Measurements from ENCODE around the gene IMMP2L. TPM values are rescaled to one million over a fixed set of nuclear protein-coding genes. Genes with fewer than 3 reads are reported as not detected.

IMMP2L gene
- total and polyA plus RNA-seq, 2 donors (not counting 3 experiments of a cell fraction or from before 2014, with no cell fraction given): 9.9 to 11.8 TPM

- FAIRE-seq (no peak), DNase-seq (ENCODE audit: low read depth, low spot score) (no peak)
- CTCF ChIA-PET: interaction anchor here (0.6 kb wide), 1 partner anchor 33 kb away, joined by 4 read pairs; no protein-coding TSS in a partner anchor
- Histone ChIP-seq H3K9ac (replicated peaks; ENCODE audit: extremely low read depth, insufficient read depth, low read length) (no peak overlapping the region), H3K4me2 (ENCODE audit: insufficient read depth, low read length) (no peak overlapping the region), H3K4me1 (ENCODE audit: control insufficient read depth, extremely low read depth, insufficient read depth, low read length) (no peaks in the 10 kb centered on the region), H4K20me1 (replicated peaks; ENCODE audit: control insufficient read depth, extremely low read depth, insufficient read depth, low read length) (no peaks in the 10 kb centered on the region), H3K27ac (ENCODE audit: insufficient read depth, low read depth, low read length) (no peak overlapping the region), H2AFZ (ENCODE audit: low read depth, low read length) (no peak overlapping the region), H3K79me2 (ENCODE audit: control insufficient read depth, insufficient read depth, low read length) (no peaks in the 10 kb centered on the region), H3K9me1 (replicated peaks; ENCODE audit: control insufficient read depth, extremely low read depth, insufficient read depth, low read length) (no peaks in the 10 kb centered on the region), H3K9me3 (replicated peaks; ENCODE audit: control insufficient read depth, insufficient read depth, low read length) (no peaks in the 10 kb centered on the region), H3K27me3 (ENCODE audit: control insufficient read depth in 2 of 2, insufficient read depth in 2 of 2, low read length in 2 of 2) (no peaks in the 10 kb centered on the region), H3K4me3 (replicated peaks in 1 of 3; ENCODE audit: insufficient read depth in 1 of 3, low read depth in 1 of 3, low read length in 3 of 3) (no peak overlapping the region), H3K36me3 (ENCODE audit: control insufficient read depth in 2 of 2, extremely low read depth in 1 of 2, insufficient read depth in 2 of 2, low read length in 2 of 2) (no peaks in the 10 kb centered on the region)
- POLR2A ChIA-PET: no interaction called here
- dilution Hi-C loops (cut with MboI; ENCODE audit: extremely low pct_ligation_motif_present, low sequenced_read_pairs) (no loop called here), intact Hi-C loops (cut with micrococcal nuclease) (no loop called here)
- TF ChIP-seq POLR2A (IDR thresholded peaks at IDR 0.05; ENCODE audit: low read depth, low read length) (no peak), POLR2AphosphoS5 (IDR thresholded peaks at IDR 0.05; ENCODE audit: insufficient read depth, low read depth, low read length) (no peak), EZH2 (IDR thresholded peaks at IDR 0.05; ENCODE audit: borderline replicate concordance, low read depth, low read length, severe bottlenecking) (no peak), GATA2 (IDR thresholded peaks at IDR 0.05; ENCODE audit: insufficient read depth, insufficient read length, low read depth, low read length) (no peak), FOS (IDR thresholded peaks at IDR 0.05; ENCODE audit: borderline replicate concordance, insufficient read depth, low read length) (no peak), MAX (IDR thresholded peaks at IDR 0.05; ENCODE audit: insufficient read depth, insufficient read length) (no peak), JUN (IDR thresholded peaks at IDR 0.05; ENCODE audit: borderline replicate concordance, insufficient read depth, insufficient read length, low read depth) (no peak), CTCF (IDR thresholded peaks at IDR 0.05; ENCODE audit: extremely low read depth in 1 of 2, insufficient read depth in 1 of 2, low read depth in 1 of 2, low read length in 2 of 2) (no peak), MYC (IDR thresholded peaks at IDR 0.05; ENCODE audit: low read depth, low read length) (no peak)
- no TSS peak for BruUV-seq (replicated peaks)
Observed at GRCh38 chr7:111571720-111572119, 9.4 kb upstream of the IMMP2L start.
